Measurements from ENCODE around the gene MAPK8. TPM values are rescaled to one million over a fixed set of nuclear protein-coding genes. Genes with fewer than 3 reads are reported as not detected.

MAPK8 gene
- total RNA-seq, 1 donor from 2014 or later = 53.7 TPM

DNA sequence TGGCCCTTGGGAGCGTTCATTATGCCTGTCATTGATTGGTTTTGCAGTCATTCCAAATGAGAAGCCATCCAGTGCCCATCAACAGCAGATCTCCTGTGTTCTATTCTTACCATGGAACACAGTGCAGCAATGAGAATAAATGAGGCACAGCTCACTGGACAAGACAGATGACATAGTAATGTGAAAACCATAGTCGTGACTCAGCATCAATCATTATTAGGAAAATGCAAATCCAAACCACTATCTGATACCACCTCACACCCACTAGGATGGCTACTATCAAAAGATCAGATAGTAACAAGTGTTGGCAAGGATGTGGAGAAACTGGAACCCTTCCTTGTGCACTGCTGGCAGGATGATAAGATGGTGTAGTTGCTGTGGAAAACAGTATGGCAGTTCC is 153.7 kb downstream of the MAPK8 start:
- peaks cover 10% of the 10 kb centered on the region for H3K27me3 Mint-ChIP-seq (ENCODE audit: unreplicated experiment)

DNA sequence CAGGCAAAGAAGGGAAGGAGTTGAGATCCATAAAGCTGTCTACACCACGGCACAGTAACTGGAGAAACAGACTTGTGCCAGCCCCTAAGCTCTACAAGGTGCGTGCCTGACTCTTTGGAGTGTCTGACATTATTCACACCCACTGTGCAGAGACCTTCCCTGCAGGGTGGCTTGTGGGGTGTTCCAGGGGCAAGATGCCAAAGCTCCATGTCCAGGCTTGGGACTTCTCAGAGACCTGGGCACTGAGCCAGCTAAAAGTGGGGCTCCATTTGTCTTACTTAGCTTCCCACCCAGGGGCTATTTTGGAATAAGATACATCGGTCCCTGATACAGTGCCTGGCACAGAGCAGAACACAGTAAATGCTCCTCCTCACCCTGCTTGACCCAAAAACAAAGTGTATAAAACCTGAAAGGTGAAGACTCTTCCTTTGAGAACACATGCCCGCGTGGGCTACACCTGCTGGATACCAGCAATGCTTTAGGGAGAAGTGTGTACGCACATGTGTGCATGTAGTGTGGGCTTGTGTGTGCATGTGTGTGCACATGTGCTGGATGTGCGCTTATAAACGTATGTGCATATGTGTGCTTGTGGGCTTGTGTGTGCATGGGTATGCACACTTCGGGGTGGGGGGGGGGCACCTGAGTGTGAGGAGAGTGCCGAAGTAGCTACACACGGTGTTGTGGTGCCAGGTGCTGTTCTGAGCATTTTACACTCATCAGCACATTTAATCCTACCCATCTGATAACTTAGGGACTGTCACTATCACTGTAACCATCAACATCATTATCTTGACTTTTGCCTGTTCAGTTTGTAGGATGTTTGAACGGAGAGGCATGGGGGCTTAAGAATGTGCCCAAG is 155.4 kb downstream of the MAPK8 start:
- no peak for DNase-seq (ENCODE audit: low spot score)
- H3K4me3 Mint-ChIP-seq (ENCODE audit: unreplicated experiment) = no peak overlapping the region
- no peak overlapping the region for H3K27ac Mint-ChIP-seq (ENCODE audit: unreplicated experiment)
- no peaks in the 10 kb centered on the region for H3K4me1 Mint-ChIP-seq (ENCODE audit: unreplicated experiment)
- TF ChIP-seq, protein P1, sequence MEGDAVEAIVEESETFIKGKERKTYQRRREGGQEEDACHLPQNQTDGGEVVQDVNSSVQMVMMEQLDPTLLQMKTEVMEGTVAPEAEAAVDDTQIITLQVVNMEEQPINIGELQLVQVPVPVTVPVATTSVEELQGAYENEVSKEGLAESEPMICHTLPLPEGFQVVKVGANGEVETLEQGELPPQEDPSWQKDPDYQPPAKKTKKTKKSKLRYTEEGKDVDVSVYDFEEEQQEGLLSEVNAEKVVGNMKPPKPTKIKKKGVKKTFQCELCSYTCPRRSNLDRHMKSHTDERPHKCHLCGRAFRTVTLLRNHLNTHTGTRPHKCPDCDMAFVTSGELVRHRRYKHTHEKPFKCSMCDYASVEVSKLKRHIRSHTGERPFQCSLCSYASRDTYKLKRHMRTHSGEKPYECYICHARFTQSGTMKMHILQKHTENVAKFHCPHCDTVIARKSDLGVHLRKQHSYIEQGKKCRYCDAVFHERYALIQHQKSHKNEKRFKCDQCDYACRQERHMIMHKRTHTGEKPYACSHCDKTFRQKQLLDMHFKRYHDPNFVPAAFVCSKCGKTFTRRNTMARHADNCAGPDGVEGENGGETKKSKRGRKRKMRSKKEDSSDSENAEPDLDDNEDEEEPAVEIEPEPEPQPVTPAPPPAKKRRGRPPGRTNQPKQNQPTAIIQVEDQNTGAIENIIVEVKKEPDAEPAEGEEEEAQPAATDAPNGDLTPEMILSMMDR (IDR thresholded peaks at IDR 0.05; ENCODE audit: unreplicated experiment) = no peak
- peaks cover 12% of the 10 kb centered on the region for H3K27me3 Mint-ChIP-seq (ENCODE audit: unreplicated experiment)
- no peaks in the 10 kb centered on the region for H3K36me3 Mint-ChIP-seq (ENCODE audit: low read depth, unreplicated experiment)
- H3K9me3 Mint-ChIP-seq (ENCODE audit: unreplicated experiment) = no peaks in the 10 kb centered on the region

More for the DNA sequence above, 153.7 kb downstream of the MAPK8 start:
- H3K4me1 Mint-ChIP-seq (ENCODE audit: unreplicated experiment) = no peaks in the 10 kb centered on the region
- H3K4me3 Mint-ChIP-seq (ENCODE audit: unreplicated experiment) = no peak overlapping the region
- no peaks in the 10 kb centered on the region for H3K9me3 Mint-ChIP-seq (ENCODE audit: unreplicated experiment)
- TF ChIP-seq, protein P1 (IDR thresholded peaks at IDR 0.05; ENCODE audit: unreplicated experiment) = no peak
- DNase-seq (ENCODE audit: low spot score) = no peak
- H3K27ac Mint-ChIP-seq (ENCODE audit: unreplicated experiment) = no peak overlapping the region
- no peaks in the 10 kb centered on the region for H3K36me3 Mint-ChIP-seq (ENCODE audit: low read depth, unreplicated experiment)

DNA sequence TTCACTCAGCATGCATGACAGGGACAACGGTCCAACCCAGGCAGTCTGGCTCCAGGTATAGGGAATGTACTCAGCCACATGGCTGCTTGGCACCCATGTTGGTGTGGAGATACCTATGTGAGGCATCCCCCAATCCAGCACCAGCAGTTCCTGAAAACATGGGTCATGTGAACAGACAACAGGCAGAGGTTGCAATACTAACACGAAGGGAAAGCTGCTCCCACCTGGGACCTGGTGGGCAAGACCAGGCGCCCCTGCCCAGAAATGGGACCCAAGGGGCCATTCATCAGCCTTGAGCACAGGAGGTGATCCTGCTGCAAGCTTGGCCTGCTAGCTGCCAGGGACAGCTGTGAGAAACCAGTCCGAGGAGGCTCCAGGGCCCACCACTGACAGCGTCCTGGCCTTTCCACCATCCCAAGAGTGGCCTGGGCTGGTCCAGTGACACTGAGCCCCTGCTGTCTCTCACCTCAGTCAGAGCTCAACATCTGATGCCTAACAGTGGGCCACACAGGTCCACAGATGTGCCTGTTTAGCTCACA is 156.1 kb downstream of the MAPK8 start:
- peaks cover 12% of the 10 kb centered on the region for H3K27me3 Mint-ChIP-seq (ENCODE audit: unreplicated experiment)
- TF ChIP-seq, protein P1 (IDR thresholded peaks at IDR 0.05; ENCODE audit: unreplicated experiment) = no peak
- no peak overlapping the region for H3K27ac Mint-ChIP-seq (ENCODE audit: unreplicated experiment)
- no peaks in the 10 kb centered on the region for H3K9me3 Mint-ChIP-seq (ENCODE audit: unreplicated experiment)
- H3K36me3 Mint-ChIP-seq (ENCODE audit: low read depth, unreplicated experiment) = no peaks in the 10 kb centered on the region
- no peak for DNase-seq (ENCODE audit: low spot score)
- H3K4me3 Mint-ChIP-seq (ENCODE audit: unreplicated experiment) = no peak overlapping the region
- H3K4me1 Mint-ChIP-seq (ENCODE audit: unreplicated experiment) = no peaks in the 10 kb centered on the region

DNA sequence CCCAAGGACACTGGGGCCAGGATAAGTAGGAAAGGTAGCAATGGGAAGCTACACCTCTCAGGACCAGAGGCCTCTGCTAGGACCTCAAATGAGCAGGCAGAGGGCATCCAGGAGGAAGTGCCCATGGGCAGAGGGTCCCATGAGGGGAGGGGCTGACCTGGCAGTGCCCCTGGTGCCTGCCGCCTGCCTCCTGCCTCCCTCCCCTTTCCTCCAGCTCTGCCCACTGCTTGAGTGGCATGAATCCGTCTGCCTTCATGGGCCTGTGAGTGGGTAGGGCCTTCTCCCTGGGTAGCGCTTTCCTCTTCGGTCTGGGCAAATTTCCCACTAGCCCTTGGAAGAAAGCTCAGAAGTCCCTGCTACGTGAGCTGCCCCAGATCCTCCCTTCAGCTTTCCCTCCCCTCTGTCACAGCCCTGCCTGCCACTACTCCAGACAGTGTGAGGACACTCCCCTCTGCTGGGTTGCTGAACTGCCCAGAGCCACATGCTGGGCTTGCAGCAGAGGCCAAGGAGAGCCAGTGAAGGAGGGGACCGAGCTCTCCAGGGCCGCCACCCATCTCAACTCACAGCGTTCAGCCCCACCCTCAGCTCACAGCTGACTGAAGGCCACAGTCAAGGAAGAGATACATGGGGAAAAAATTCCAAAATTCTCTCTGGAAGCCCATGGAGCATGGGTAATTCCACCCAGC is 157.0 kb downstream of the MAPK8 start:
- Mint-ChIP-seq H3K27me3 (ENCODE audit: unreplicated experiment) (peaks cover 12% of the 10 kb centered on the region), H3K4me1 (ENCODE audit: unreplicated experiment) (no peaks in the 10 kb centered on the region), H3K4me3 (ENCODE audit: unreplicated experiment) (no peak overlapping the region), H3K27ac (ENCODE audit: unreplicated experiment) (no peak overlapping the region), H3K9me3 (ENCODE audit: unreplicated experiment) (no peaks in the 10 kb centered on the region), H3K36me3 (ENCODE audit: low read depth, unreplicated experiment) (no peaks in the 10 kb centered on the region)
- TF ChIP-seq, protein P1 (IDR thresholded peaks at IDR 0.05; ENCODE audit: unreplicated experiment) = no peak
- no peak for DNase-seq (ENCODE audit: low spot score)

All from endothelial cell (in vitro differentiated cells).